H1 (cell line): ENCODE measurements around the gene PCDHGA3. TPM values are rescaled to one million over a fixed set of nuclear protein-coding genes. Genes with fewer than 3 reads are reported as not detected.

Experiments
- CTCF ChIA-PET: fragments of 300-600 bp; sonication (Branson Sonifier 250); formaldehyde crosslinking; loops from one replicate; lab custom pipeline; 2021; ENCODE audit not compliant: partially characterized antibody; lab: Charles Lee
- POLR2A ChIA-PET: fragments of 300-600 bp; sonication (Branson Sonifier 250); formaldehyde crosslinking; loops from one replicate; lab custom pipeline; 2021; ENCODE audit warnings: inconsistent platforms; ENCODE audit not compliant: partially characterized antibody; lab: Charles Lee
- DNase-seq, 2 experiments: peaks; one replicate each; pipeline versions ENCODE4 v3.0.0 to v3.0.0-alpha.2; 2010 to 2022; ENCODE audit warnings: low spot score in 2 of 2, low read depth in 1 of 2, mixed read lengths in 1 of 2
- FAIRE-seq: peaks from 2 replicates; lab custom pipeline; 2011; peaks lifted over from hg19 to GRCh38; lab: Jason Lieb, UNC
- H2AFZ ChIP-seq: 2 replicates; pipeline ENCODE4 v1.8.1; 2012; ENCODE audit warnings: low read length, inconsistent platforms
- H2AK5ac ChIP-seq: 2 replicates; pipeline ENCODE4 v1.6.1; 2013; ENCODE audit warnings: low read depth, low read length
- H2BK120ac ChIP-seq: replicated peaks from 2 replicates; pipeline ENCODE3; 2013; ENCODE audit warnings: low read depth, low read length, inconsistent platforms
- H2BK12ac ChIP-seq: 2 replicates; pipeline ENCODE4 v1.6.1; 2013; ENCODE audit warnings: low read depth, low read length
- H2BK15ac ChIP-seq: 2 replicates; pipeline ENCODE4 v1.6.1; 2013; ENCODE audit warnings: low read length
- H2BK20ac ChIP-seq: 2 replicates; pipeline ENCODE4 v1.6.1; 2013; ENCODE audit warnings: low read length
- H2BK5ac ChIP-seq: 2 replicates; pipeline ENCODE4 v1.6.1; 2013; ENCODE audit warnings: low read depth, low read length
- H3K14ac ChIP-seq: 2 replicates; pipeline ENCODE4 v1.6.1; 2013; ENCODE audit warnings: inconsistent platforms; ENCODE audit not compliant: insufficient read length
- H3K18ac ChIP-seq: 2 replicates; pipeline ENCODE4 v1.6.1; 2013; ENCODE audit warnings: low read length; ENCODE audit errors: extremely low read depth
- H3K23ac ChIP-seq: 2 replicates; pipeline ENCODE4 v1.6.1; 2013; ENCODE audit warnings: inconsistent platforms; ENCODE audit not compliant: insufficient read length
- H3K23me2 ChIP-seq: 2 replicates; pipeline ENCODE4 v1.6.1; 2013; ENCODE audit warnings: low read depth, low read length
- H3K27ac ChIP-seq: 2 replicates; pipeline ENCODE4 v1.6.1; 2011; ENCODE audit warnings: low read depth, low read length, inconsistent platforms
- H3K27me3 ChIP-seq, 4 experiments: replicated peaks in 1 of 4; 1 replicate in 1 of 4; 2 replicates in 3 of 4; pipeline versions ENCODE4 v1.6.1 to v1.8.1; 2011 to 2013; ENCODE audit warnings: low read length in 3 of 4, mild to moderate bottlenecking in 3 of 4, inconsistent platforms in 2 of 4, mixed read lengths in 2 of 4, moderate library complexity in 1 of 4; ENCODE audit not compliant: control insufficient read depth in 3 of 4, insufficient read depth in 3 of 4; ENCODE audit errors: extremely low read depth in 1 of 4
- H3K36me3 ChIP-seq, 4 experiments: 2 replicates each; pipeline versions ENCODE4 v1.6.1 to v1.8.1; 2011 to 2013; ENCODE audit warnings: mild to moderate bottlenecking in 4 of 4, low read length in 3 of 4, moderate library complexity in 2 of 4, control low read depth in 1 of 4, inconsistent platforms in 1 of 4; ENCODE audit not compliant: insufficient read depth in 4 of 4, control insufficient read depth in 2 of 4
- H3K4ac ChIP-seq: replicated peaks from 2 replicates; pipeline ENCODE3; 2013; ENCODE audit warnings: low read length, low read depth, mixed read lengths, inconsistent platforms; ENCODE audit not compliant: insufficient read length
- H3K4me1 ChIP-seq, 4 experiments: replicated peaks in 1 of 4; 1 replicate in 1 of 4; 2 replicates in 3 of 4; pipeline versions ENCODE4 v1.6.1 to v1.8.1; 2011 to 2013; ENCODE audit warnings: low read length in 3 of 4, inconsistent platforms in 2 of 4, mixed read lengths in 1 of 4; ENCODE audit not compliant: insufficient read depth in 4 of 4, control insufficient read depth in 3 of 4
- H3K4me2 ChIP-seq, 2 experiments: 2 replicates each; pipeline versions ENCODE4 v1.6.1 to v1.8.1; 2011 to 2013; ENCODE audit warnings: low read depth in 2 of 2, low read length in 2 of 2, control low read depth in 1 of 2, inconsistent platforms in 1 of 2, mild to moderate bottlenecking in 1 of 2; ENCODE audit not compliant: insufficient read depth in 1 of 2
- H3K4me3 ChIP-seq, 4 experiments: fragments of 200-600, 300-600 bp in 1 of 4; sonication (generic), shearing (Covaris generic), sonication (Bioruptor Twin) in 1 of 4; 2 replicates each; pipeline versions ENCODE4 v1.5.1 to v1.8.1; 2011 to 2016; ENCODE audit warnings: low read length in 4 of 4, low read depth in 3 of 4, control low read depth in 2 of 4, inconsistent platforms in 2 of 4, mild to moderate bottlenecking in 2 of 4, mixed read lengths in 1 of 4, moderate library complexity in 1 of 4; ENCODE audit not compliant: insufficient read depth in 2 of 4; ENCODE audit errors: extremely low read depth in 1 of 4
- H3K56ac ChIP-seq: replicated peaks from 2 replicates; pipeline ENCODE3; 2013; ENCODE audit warnings: low read depth, mild to moderate bottlenecking, mixed read lengths, low read length, inconsistent platforms; ENCODE audit not compliant: insufficient read length
- H3K79me1 ChIP-seq: 2 replicates; pipeline ENCODE4 v1.6.1; 2013; ENCODE audit warnings: low read depth, low read length, control low read depth
- H3K79me2 ChIP-seq, 2 experiments: 2 replicates each; pipeline versions ENCODE4 v1.6.1 to v1.8.1; 2012 to 2013; ENCODE audit warnings: low read length in 2 of 2, mild to moderate bottlenecking in 2 of 2, inconsistent platforms in 1 of 2; ENCODE audit not compliant: insufficient read depth in 2 of 2, control insufficient read depth in 1 of 2
- H3K9ac ChIP-seq, 4 experiments: replicated peaks in 1 of 4; 1 replicate in 1 of 4; 2 replicates in 3 of 4; pipeline versions ENCODE4 v1.6.1 to v1.8.1; 2011 to 2013; ENCODE audit warnings: low read depth in 3 of 4, low read length in 3 of 4, control low read depth in 2 of 4, mild to moderate bottlenecking in 2 of 4, moderate library complexity in 2 of 4, inconsistent platforms in 1 of 4; ENCODE audit errors: extremely low read depth in 1 of 4
- H3K9me3 ChIP-seq, 2 experiments: 2 replicates each; pipeline versions ENCODE4 v1.6.1 to v1.8.1; 2012 to 2013; ENCODE audit warnings: mild to moderate bottlenecking in 2 of 2, moderate library complexity in 2 of 2, control low read depth in 1 of 2, inconsistent platforms in 1 of 2, low read depth in 1 of 2, low read length in 1 of 2, mixed read lengths in 1 of 2; ENCODE audit not compliant: insufficient read depth in 2 of 2
- H4K20me1 ChIP-seq, 2 experiments: replicated peaks in 1 of 2; 2 replicates each; pipeline versions ENCODE3 to v1.8.1; 2011 to 2013; ENCODE audit warnings: inconsistent platforms in 2 of 2, low read length in 2 of 2, mild to moderate bottlenecking in 1 of 2; ENCODE audit not compliant: insufficient read depth in 2 of 2, control insufficient read depth in 1 of 2
- H4K5ac ChIP-seq: 2 replicates; pipeline ENCODE4 v1.6.1; 2013; ENCODE audit warnings: low read length, low read depth, mixed read lengths, inconsistent platforms; ENCODE audit not compliant: insufficient read length
- H4K8ac ChIP-seq: 2 replicates; pipeline ENCODE4 v1.8.0; 2013; ENCODE audit warnings: mild to moderate bottlenecking, moderate library complexity, low read length, inconsistent platforms; ENCODE audit not compliant: insufficient read depth; ENCODE audit errors: extremely low read depth
- H4K91ac ChIP-seq: replicated peaks from 2 replicates; pipeline ENCODE3; 2013; ENCODE audit warnings: low read length, mixed read lengths, inconsistent platforms; ENCODE audit not compliant: insufficient read length
- KDM5A ChIP-seq: fragments of 200-600 bp; IDR thresholded peaks from 2 replicates; pipeline ENCODE4 v1.7.1; 2012; ENCODE audit warnings: mild to moderate bottlenecking, low read length, inconsistent platforms, mixed read lengths
- SAP30 ChIP-seq: fragments of 300-600 bp; sonication (generic); IDR thresholded peaks from 2 replicates; pipeline ENCODE4 v1.7.1; 2012; ENCODE audit warnings: low read length, moderate library complexity, mild to moderate bottlenecking, inconsistent platforms; ENCODE audit not compliant: insufficient read depth, insufficient replicate concordance
- SIN3A ChIP-seq, 2 experiments: IDR thresholded peaks in 1 of 2; conservative IDR thresholded peaks in 1 of 2; 2 replicates each; pipeline ENCODE4 v1.6.1; 2011 to 2012; ENCODE audit warnings: low read length in 2 of 2, improper control_type of control experiment in 1 of 2, low read depth in 1 of 2, mild to moderate bottlenecking in 1 of 2
- SIRT6 ChIP-seq: IDR thresholded peaks from one replicate; pipeline ENCODE4 v1.7.1; 2012; ENCODE audit warnings: low read length, inconsistent platforms
- SP1 ChIP-seq: IDR thresholded peaks from 2 replicates; pipeline ENCODE4 v1.6.1; 2011; ENCODE audit warnings: low read depth, low read length
- ZNF274 ChIP-seq: IDR thresholded peaks from 2 replicates; pipeline ENCODE4 v1.7.0; 2012; ENCODE audit warnings: low read length, borderline replicate concordance; ENCODE audit errors: extremely low read depth
- WGBS, 2 experiments: shearing (Covaris generic) in 1 of 2; methylation state at CpG; one replicate each; pipeline versions ENCODE4 v1.1.6 to v1.1.7; 2013 to 2015; ENCODE audit warnings: low lambda C conversion rate in 2 of 2, mixed read lengths in 2 of 2, inconsistent platforms in 1 of 2, low coverage in 1 of 2, missing lambda C conversion rate in 1 of 2; ENCODE audit not compliant: insufficient replicate concordance in 2 of 2, insufficient coverage in 1 of 2, insufficient read length in 1 of 2; ENCODE audit errors: extremely low coverage in 1 of 2, missing lambda C conversion rate in 1 of 2; 5-methylcytosine and 5-hydroxymethylcytosine counted together
- polyA plus RNA-seq, 7 experiments: library from polyadenylated mRNA; depleted of rRNA in 3 of 7; stranded (reverse) in 5 of 7; unstranded in 2 of 7; fragments of >200 nt in 5 of 7; fragments of 200-250 nt in 2 of 7; gene quantifications; 1 replicate in 5 of 7; 2 replicates in 1 of 7; 4 replicates in 1 of 7; pipeline versions ENCODE4 v1.2.1 to v1.2.3, GENCODE V29; 2011 to 2013; ENCODE audit warnings: missing spikeins in 2 of 7, mixed read lengths in 2 of 7
- total RNA-seq: library from RNA; stranded (reverse); fragmentation: NEBNext Ultra II Directional; extraction: Animal tissue kit (Norgen Biotek cat#: 25700); gene quantifications from 2 replicates; pipeline ENCODE4 v1.2.1, GENCODE V29; 2021

The PCDHGA3 gene
- total and polyA plus RNA-seq, 2 of the 8 experiments (the other 6 are each of a cell fraction or from before 2014, with no cell fraction given), result 0.15 to 0.39 TPM

DNA sequence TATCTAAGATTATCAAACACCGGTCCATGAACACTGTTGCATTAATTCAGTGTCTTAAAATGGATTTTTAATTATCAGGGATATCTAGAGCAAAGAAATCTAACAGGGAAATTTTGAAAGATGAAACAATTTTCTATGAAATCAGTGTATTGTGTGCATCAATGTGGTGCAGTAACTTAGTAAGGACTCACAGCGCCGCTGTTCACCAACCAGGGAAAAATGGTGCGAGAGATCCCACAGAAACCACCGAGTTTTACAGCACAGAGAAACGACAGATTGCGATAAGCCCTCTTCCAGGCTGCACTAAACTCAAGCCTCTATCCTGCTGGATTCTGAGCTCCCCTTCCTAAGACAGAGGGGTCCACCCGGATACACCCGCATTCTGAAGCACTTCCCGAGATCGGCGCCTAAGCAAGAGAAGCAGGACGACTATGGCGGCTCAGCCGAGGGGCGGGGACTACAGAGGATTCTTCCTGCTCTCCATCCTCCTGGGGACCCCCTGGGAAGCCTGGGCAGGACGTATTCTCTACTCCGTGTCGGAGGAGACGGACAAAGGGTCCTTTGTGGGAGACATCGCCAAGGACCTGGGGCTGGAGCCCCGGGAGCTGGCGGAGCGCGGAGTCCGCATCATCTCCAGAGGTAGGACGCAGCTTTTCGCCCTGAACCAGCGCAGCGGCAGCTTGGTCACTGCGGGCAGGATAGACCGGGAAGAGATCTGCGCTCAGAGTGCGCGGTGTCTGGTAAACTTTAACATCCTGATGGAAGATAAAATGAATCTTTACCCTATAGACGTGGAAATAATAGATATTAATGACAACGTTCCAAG, 39.1 kb downstream of the PCDHGA3 start, which contains the start of gene PCDHGA7:
TSS of gene PCDHGA7 (plus strand) at position 274 of the 826 bp plus-strand sequence. CDS start at position 432, 158 bp downstream.
- Histone ChIP-seq H2BK20ac (no peak within 1 kb of the TSS), H4K5ac (no peak within 1 kb of the TSS), H3K79me2 (no peaks in the 10 kb centered on the region), H4K20me1 (no peaks in the 10 kb centered on the region), H3K79me1 (no peaks in the 10 kb centered on the region), H4K8ac (no peak within 1 kb of the TSS; the same call in 1 of the 2 replicates), H3K9me3 (peaks cover 22 to 26% of the 10 kb centered on the region in 2 experiments), H3K27me3 (no peaks in the 10 kb centered on the region), H3K27ac (no peak within 1 kb of the TSS), H3K4me1 (no peaks in the 10 kb centered on the region), H3K4ac (no peak within 1 kb of the TSS), H2AFZ (no peak within 1 kb of the TSS), H2BK15ac (no peak within 1 kb of the TSS), H3K4me3 (no peak within 1 kb of the TSS), H4K91ac (no peak within 1 kb of the TSS), H2BK12ac (no peak within 1 kb of the TSS), H3K56ac (no peak within 1 kb of the TSS), H2BK120ac (no peak within 1 kb of the TSS), H2AK5ac (no peak within 1 kb of the TSS), H3K18ac (no peak within 1 kb of the TSS), H3K14ac (no peak within 1 kb of the TSS), H3K9ac (no peak within 1 kb of the TSS), H3K4me2 (no peak within 1 kb of the TSS), H3K36me3 (no peaks in the 10 kb centered on the region; a peak in 1 of 8 replicates), H2BK5ac (no peak within 1 kb of the TSS), H3K23ac (no peak within 1 kb of the TSS), H3K23me2 (no peaks in the 10 kb centered on the region; the same call in 1 of the 2 replicates)
- no peak for FAIRE-seq
- no peak for DNase-seq
- ChIA-PET POLR2A (no interaction called here), CTCF (interaction anchor here (0.7 to 1.0 kb wide), 3 partner anchors 27 to 160 kb away, joined by 3 to 4 read pairs (median 3); partner anchors contain the start of gene PCDHB14)
- WGBS, 2 experiments, result 95% methylated on average over 37 of the region's 37 CpGs; no CpG with 5 or more reads in 1 of the 2 experiments
- TF ChIP-seq ZNF274 (no peak), KDM5A (no peak), SIRT6 (no peak), SAP30 (no peak), SIN3A (conservative IDR thresholded peaks at IDR 0.05 in 1 of 2, IDR thresholded peaks at IDR 0.05 in 1 of 2; ENCODE audit: low read depth in 1 of 2, low read length in 2 of 2) (no peak), SP1 (no peak)
